IPS-NIHi7 (cell line): ENCODE results near the gene ST3GAL4.

ENCODE experiments used
- DNase-seq: peaks from one replicate; pipeline ENCODE4 v3.0.0; 2012; ENCODE audit warnings: mixed read lengths; ENCODE audit errors: extremely low spot score

The ST3GAL4 gene

GRCh38 chr11:126405906-126406305 lies 50.4 kb downstream of the ST3GAL4 start:
- DNase-seq: no peak

GRCh38 chr11:126406368-126406767 lies 50.9 kb downstream of the ST3GAL4 start:
- DNase-seq: no peak

GRCh38 chr11:126407101-126407521 lies 51.6 kb downstream of the ST3GAL4 start:
- no peak for DNase-seq

DNA sequence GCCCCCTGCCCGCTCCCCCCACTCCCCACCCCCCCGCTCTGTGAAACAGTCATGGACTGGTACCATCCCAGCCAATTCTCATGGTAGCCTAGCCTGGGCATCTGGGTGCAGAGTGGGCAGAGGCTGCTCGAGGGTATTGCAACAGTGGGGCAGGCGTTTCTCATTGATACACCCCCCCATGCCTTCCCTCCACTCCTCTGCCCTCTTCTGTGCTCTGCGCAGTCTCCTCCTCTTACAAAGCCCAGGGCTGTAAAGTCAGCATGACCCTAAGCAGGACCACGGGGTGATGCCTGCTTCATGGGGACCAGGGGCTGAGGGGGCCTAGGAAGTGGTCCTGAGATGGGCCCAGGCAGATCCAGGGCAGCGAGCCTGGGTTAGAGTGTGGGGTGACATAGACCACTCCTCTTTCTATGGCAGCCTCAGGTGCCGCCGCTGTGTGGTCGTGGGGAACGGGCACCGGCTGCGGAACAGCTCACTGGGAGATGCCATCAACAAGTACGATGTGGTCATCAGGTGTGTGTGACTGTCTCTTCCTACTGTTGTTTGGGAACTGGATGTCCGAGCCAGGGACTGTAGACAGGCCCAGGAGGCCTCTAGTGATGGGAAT lies 52.3 kb downstream of the ST3GAL4 start:
- DNase-seq: no peak

- no peak for DNase-seq
Observed at GRCh38 chr11:126408496-126408895, 53.0 kb downstream of the ST3GAL4 start.

- DNase-seq: no peak
Observed at GRCh38 chr11:126408901-126409619, 53.6 kb downstream of the ST3GAL4 start.

DNA sequence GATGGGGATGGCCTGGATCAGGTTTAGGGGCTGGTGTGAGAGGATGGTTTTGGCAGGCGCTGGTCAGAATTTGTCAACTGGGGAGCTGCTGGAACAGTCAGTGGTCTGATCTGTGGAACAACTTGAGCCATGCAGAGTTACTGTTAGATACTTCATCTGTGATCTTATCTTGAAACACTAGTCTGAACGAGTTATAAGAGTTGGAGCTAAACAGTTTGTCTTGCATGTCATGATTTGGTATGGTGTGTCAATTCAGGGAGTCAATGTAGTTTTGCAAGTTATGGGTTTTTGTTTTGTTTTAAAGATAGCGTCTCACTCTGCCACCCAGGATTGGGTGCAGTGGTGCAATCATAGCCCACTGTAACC lies 54.1 kb downstream of the ST3GAL4 start:
- DNase-seq: no peak

- DNase-seq: no peak
Observed at GRCh38 chr11:126410649-126411048, 55.2 kb downstream of the ST3GAL4 start.

- no peak for DNase-seq
Observed at GRCh38 chr11:126411971-126412381, 56.5 kb downstream of the ST3GAL4 start.

GRCh38 chr11:126413426-126413825 lies 57.9 kb downstream of the ST3GAL4 start:
- DNase-seq: no peak

DNA sequence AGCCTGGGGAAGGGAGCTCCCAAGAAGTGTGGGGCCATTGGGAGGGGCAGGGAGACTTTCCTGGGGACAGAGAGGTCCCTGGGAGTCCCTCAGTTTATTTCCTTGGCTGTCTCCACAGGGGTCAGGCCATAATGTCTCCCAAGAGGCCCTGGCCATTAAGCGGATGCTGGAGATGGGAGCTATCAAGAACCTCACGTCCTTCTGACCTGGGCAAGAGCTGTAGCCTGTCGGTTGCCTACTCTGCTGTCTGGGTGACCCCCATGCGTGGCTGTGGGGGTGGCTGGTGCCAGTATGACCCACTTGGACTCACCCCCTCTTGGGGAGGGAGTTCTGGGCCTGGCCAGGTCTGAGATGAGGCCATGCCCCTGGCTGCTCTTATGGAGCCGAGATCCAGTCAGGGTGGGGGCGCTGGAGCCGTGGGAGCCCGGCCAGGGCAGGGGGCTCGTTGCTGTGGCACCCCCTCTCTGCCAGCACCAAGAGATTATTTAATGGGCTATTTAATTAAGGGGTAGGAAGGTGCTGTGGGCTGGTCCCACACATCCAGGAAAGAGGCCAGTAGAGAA lies 58.4 kb downstream of the ST3GAL4 start:
- no peak for DNase-seq

DNA sequence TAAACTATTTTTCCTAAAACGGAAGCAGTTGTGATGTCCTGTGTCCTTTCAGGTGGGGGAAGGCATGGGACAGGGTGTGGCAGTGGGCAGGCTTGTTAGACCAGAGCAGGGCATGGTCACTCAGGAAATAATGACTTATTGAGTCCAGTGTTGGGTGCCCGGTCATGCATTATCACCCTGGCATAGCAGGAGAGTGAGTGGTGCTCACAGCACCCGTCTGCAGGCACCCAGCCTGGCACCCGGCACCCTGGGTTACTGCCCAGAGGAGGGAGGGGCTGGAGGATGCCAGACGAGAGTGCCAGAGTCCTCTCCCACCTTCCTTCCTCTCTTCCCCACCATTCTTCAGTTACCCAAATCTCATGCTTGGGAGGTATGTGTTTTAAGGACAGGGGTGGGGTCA lies 59.1 kb downstream of the ST3GAL4 start:
- DNase-seq: no peak

GRCh38 chr11:126415128-126415527 lies 59.6 kb downstream of the ST3GAL4 start:
- no peak for DNase-seq

DNA sequence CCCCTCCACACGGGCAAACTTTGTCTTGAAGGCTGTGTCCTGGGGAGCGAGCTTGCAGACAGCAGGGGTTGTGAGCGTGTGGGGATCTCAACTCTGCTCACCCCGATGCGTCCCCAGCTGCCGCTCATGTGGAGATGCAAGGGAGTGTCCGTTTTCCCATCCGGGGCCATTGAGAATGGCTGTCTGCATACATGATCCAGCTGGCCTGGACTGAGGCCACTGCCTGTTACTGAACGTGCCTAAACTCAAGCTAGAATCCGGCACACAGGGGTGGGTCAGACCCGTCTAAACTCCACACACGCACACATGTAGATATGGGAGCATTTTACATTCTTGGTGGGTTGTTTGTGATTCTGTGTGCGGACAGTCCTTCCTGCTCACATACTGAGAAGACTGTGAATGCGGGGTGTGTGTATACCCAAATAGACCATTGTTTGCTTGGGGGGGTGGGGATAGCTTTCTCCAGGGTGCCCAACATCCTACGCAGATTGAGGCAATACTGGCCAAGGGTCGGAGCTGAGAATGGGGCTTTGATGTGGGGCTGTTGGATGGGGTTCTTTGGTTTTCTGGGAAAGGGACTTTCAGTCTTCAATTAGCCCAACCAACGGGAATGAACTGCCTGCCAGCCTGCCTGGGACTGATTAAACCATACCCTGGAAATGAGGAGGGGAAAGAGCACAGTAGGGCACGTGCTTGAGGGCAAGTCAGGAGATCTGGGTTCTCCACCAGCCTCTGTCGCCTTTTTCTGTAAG lies 60.4 kb downstream of the ST3GAL4 start:
- DNase-seq: no peak

DNA sequence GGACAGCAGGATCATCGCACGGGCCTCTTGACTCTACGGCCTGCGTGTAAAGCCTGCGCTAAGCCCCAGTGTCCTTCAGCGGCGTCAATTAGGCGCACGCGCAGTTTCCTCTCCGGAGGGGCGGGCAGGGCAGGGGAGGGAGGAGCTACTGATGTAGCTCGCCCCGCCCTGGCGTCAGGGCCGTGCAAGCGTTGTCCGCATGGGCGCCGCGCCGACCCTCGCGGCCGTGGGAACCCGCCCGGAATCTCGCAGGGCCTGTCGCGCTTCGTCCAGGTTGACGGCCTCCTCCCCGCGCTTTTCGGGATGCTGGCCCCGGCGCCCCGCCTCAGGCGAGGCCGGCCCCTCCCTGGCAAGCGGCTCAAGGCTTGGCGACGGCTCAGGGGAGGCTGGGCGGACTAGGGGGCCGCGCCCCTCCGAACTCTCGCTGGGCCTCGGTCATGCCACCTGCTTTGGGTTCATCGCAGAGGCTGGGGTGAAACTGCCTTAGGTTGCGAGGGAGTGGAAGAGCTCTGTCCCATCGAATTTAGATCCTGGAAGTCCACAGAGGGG lies 61.1 kb downstream of the ST3GAL4 start:
- peak; percentile 99 for DNase-seq

DNA sequence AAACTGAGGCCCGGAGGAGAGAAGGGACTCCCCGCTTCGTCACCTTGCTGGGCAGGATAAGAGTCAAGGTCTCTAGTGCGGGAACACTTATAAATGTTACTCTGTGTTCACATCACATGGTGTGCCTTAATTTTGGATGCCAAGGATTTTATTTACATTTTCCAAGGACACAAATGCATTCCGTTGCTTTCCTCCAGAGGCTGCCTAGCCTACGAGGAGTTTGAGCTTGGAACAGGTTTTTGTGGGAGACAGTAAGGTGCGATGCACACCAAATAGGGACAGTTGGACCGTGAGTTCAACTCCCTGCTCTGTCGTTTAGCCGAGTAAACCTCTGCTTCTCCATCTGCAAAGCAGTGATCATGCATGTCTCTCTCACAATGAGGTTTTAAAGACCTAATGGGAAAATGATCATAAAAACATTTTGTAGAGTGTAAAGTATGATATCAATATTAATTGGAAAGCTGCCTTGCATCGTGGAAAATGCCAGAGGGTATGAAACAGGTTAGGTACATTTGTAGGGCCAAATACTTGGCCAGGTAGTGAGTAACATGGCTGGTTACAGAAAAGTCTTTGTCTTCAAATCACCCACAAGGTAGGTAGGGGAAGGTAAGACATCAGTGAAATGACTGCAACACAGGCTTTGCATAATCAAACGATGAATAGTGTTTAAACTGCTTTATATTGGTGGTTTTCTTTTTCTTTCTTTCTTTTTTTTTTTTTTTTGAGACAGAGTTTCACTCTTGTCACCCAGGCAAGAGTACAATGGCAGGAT lies 61.8 kb downstream of the ST3GAL4 start:
- no peak for DNase-seq

GRCh38 chr11:126418887-126419286 lies 63.4 kb downstream of the ST3GAL4 start:
- DNase-seq: no peak

DNA sequence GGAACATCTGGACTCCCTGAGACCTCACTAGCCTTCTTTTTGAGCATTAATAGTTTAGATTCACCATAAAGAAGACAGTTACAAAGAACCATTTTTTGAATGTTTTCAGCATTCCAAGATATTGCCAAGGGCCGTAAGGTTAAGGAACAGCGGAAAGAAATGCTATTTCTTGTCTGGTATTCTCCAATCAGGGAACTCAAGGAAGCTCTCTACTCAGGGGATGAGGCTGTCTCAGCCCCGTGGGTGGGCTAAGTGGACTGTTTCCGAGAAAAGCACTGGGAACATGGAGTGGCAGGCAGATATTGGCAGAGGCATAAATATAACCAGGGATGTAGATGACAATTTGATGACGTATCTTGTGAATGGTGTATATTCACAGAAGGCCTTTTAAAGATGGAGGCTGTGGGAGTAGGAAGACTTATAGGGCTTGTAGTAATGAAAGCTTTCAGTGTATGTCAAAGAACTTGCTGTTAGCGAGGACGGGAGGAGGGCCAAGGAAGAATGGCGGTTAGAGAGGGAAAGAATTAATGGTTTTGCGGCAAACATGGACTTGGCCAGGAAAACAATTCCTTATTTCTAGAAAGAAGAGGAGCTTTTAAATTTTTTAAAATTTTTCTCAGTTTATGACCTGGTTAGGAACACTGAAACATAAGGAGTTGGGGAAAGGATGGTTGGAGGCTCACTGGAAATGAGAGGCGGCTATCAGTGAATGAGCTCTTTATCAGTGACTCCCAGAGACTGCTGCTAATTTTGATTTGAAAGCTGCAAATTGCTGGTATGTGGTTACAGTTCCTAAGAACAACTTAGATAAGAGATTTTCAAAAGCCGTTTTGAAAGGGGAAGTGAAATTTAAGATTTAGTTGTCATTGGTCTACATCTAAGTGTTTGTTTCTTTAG lies 64.6 kb downstream of the ST3GAL4 start:
- no peak for DNase-seq

DNA sequence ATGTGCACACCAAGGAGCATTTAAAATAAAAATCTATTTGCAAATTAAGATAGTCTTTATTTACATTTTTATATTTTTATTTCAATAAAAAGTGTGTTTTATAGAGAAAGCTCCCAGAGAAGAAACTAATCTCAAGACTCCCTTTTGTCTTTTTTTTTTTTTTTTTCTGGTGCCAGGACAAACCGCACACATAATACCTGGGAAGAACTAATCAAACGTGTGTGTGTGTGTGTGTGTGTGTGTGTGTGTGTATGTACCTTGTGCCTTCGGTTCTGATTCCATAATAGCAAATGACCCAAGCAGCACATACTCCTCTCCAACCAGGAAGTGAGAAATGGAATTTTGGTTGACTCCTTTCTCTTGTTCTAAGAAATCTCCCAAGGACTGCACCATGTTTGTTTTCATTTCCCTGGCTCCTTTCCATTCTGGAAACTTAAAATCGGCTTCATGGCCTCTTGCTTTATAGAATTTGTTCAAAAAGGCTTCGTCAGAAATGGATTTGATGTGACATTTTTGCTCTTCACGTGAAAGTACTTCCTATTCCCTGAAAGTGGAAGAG lies 65.3 kb downstream of the ST3GAL4 start:
- no peak for DNase-seq

DNA sequence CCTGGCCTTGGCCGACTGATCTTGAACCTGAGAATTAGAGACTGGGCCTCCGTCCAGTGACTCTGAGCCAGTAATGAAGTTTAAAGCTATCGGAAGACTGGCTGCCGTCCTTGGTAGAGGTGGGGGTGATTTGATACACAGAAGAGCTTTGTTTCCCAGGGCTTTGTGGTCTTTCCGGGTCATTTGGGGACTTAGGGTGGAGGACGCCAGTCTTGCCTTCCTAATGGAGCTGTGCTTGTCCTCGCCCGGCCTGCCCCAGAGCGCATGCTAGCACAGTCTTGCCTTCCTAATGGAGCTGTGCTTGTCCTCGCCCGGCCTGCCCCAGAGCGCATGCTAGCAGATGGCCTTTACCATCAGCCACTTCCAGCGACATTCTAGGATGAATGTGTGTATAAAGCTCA lies 65.8 kb downstream of the ST3GAL4 start:
- no peak for DNase-seq
